HEK293T (cell line): ENCODE measurements around the gene SELP.

Source experiments
- BHLHE40 ChIP-seq: fragments of 450-650 bp; IDR thresholded peaks from 2 replicates; pipeline ENCODE4 v1.6.1; 2016; ENCODE audit warnings: mild to moderate bottlenecking, moderate library complexity, borderline replicate concordance
- FOXA1 ChIP-seq: fragments of 450-650 bp; IDR thresholded peaks from 2 replicates; pipeline ENCODE4 v1.6.1; 2016; ENCODE audit warnings: mild to moderate bottlenecking
- FOXK2 ChIP-seq: fragments of 450-650 bp; IDR thresholded peaks from 2 replicates; pipeline ENCODE4 v1.6.1; 2016; ENCODE audit warnings: mild to moderate bottlenecking
- NFRKB ChIP-seq: fragments of 450-650 bp; IDR thresholded peaks from 2 replicates; pipeline ENCODE4 v1.6.1; 2016; ENCODE audit warnings: mild to moderate bottlenecking, moderate library complexity
- TARDBP ChIP-seq: fragments of 450-650 bp; IDR thresholded peaks from 2 replicates; pipeline ENCODE4 v1.6.1; 2016
- TF ChIP-seq, protein P1 (sequence below): fragments of 450-650 bp; IDR thresholded peaks from 2 replicates; pipeline ENCODE4 v1.6.1; 2016

DNA sequence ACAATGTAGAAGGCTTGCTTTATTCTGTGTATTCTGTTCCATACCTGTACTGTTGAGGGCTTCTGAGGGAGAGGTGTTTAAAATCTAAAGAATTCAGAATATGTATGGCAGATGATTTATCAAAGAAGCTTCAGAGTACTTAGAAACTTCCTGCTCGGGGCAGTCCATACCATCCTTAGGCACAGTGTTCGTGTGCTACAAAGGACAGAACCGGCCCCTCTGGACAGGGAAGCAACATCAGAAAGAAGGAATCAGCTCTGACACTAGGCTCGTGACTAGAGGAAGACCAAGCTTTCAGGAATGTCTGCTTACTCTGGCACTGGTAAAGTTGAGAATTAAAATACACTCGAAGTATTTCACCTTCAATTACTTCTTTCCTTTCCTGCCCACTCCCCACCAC lies 14.1 kb downstream of the SELP start:
- TF ChIP-seq NFRKB (no peak), FOXA1 (no peak), BHLHE40 (no peak), TARDBP (no peak), FOXK2 (no peak)
- TF ChIP-seq, protein P1, sequence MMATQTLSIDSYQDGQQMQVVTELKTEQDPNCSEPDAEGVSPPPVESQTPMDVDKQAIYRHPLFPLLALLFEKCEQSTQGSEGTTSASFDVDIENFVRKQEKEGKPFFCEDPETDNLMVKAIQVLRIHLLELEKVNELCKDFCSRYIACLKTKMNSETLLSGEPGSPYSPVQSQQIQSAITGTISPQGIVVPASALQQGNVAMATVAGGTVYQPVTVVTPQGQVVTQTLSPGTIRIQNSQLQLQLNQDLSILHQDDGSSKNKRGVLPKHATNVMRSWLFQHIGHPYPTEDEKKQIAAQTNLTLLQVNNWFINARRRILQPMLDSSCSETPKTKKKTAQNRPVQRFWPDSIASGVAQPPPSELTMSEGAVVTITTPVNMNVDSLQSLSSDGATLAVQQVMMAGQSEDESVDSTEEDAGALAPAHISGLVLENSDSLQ, result no peak
